GM21529 (cell line): ENCODE results near the gene EIPR1.

Experiments used
- ATAC-seq: cut with Tn5 transposase; IDR thresholded peaks from one replicate; pipeline ENCODE4 v1.9.1; 2021; ENCODE audit not compliant: unreplicated experiment

EIPR1 gene

DNA sequence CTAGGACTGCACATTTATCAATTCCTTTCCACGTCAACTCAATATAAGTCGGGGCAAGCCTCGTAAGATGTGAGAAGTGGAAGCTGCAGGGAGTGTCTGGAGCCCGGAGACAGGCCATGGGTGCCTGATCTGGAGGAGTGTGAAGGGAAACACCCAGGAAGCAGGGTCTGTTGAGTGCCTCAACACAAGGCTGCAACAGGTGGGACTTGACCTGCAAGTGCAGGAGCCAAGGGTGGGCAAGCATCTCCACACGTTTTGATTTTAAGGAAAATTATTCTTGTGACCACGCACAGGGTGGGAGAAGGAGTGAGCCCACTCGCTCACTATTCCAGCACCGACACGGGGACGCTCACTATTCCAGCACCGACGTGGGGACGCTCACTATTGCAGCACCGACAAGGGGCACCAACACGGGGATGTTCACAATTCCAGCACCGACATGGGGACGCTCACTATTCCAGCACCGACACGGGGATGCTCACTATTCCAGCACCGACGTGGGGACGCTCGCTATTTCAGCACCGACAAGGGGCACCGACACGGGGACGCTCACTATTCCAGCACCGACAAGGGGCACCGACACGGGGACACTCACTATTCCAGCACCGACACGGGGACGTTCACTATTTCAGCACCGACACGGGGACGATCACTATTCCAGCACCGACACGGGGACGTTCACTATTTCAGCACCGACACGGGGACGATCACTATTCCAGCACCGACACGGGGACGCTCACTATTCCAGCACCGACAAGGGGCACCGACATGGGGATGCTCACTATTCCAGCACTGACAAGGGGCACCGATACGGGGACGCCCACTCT, 197.3 kb downstream of the EIPR1 start:
- no peak for ATAC-seq

DNA sequence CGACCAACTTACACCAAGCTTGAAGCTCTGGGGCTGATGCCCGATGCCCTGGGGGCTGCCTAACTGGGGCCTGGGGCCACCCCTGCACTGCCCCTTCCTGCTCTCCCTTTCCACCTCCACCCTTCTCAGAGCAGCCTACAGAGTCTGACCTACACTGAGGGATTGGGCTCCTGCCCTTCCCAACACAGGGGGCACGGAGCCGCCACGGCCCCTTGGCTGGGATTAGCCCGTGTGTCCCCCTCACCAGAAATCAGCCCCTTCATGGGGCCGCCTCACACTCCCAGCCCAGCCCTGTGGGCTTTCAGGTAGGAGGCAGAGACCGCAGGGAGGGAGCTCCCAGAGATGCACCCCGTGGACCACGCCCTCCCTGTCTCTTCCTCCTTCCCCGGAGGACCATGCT, 198.0 kb downstream of the EIPR1 start:
- no peak for ATAC-seq

DNA sequence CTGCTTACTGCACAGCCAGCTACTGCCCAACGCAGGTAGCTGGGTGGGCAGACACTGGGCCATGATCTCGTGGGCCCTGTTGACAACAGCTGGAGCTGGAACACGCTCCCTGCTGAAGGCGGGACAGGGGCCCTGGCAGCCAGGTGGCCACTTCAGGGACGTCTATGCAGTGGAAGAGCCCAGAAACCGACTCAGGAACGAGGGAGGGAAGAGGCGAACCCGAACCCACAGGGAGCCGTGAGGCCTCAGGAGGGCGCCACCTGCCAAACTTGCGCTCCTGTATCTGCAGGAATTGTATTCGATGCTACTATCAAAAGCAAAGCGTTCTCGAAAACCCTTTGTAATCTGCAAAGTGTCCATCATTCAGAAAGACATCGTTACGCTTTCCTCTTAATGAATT, 198.4 kb downstream of the EIPR1 start:
- no peak for ATAC-seq

DNA sequence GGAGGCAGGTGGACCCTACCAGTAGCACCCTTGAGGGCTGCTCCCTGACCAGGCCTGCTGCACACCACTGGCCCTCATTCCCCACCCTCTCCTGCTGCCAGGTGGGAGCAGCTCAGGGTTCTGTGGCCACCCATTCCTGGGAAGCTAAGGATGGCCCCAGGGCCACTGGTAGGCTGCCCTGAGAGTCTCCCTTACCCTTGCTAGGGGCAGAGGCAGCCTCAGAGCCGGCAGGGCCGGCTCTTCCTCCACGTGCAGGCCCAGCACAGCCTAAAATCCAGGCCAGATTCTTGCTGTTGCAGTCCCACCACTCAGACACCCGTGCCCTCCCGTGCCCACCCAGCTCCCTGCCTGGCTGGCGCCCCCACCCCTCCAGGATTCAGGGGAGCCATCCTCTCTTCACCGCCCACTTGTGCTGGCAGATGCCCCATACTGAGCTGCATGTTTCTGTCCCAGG, 199.0 kb downstream of the EIPR1 start:
- ATAC-seq = no peak

DNA sequence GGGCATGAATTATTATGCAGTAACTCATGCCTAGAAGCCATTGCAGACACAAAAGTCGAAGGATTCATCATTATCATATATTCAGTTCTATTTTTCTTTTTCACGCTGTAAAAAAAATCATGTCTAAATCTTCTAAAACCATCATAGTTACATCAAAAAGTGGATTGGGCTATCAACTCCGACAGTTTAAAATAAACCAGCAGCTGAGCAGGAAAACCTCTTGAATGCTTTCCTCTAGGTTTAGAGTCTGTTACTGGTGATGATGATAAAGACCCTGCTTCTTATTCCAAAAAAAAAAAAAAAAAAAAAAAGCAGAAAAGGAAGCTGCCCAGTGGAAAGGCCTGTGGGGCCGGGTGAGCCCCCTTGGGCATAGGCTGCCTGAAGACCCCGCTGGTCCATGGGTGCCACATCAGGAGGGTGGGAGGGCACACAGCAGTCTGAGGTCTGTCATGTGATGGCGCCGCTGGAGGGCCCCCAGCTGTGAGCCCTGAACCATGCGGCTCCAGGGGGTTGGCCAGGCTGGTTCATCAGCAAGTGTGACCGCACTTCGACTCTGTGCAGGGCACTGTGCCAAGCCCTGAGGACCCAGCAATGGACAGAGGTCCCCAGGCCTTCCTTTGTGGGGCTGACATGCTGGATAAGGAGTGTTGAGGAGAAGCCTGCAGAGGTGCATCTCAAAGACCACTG, 199.6 kb downstream of the EIPR1 start:
- ATAC-seq = no peak

DNA sequence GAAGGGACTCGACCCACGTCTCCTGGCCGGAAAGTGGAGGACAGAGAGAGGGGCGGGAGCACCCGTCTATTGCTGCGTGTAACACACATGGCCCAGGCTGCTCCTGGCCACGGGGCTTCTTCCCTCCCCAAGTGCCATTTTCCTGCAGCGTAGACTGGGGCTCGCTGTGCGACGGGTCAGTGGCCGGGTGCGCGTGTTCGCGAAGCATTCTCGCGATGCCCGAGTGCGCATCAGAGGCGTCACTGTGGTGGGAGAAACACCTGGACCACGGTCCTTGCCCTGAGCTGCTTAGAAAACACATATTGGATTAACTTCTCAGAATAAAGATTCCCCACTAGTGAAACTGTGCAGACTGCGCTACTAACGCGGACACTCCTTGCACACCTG, 200.8 kb downstream of the EIPR1 start:
- no peak for ATAC-seq

DNA sequence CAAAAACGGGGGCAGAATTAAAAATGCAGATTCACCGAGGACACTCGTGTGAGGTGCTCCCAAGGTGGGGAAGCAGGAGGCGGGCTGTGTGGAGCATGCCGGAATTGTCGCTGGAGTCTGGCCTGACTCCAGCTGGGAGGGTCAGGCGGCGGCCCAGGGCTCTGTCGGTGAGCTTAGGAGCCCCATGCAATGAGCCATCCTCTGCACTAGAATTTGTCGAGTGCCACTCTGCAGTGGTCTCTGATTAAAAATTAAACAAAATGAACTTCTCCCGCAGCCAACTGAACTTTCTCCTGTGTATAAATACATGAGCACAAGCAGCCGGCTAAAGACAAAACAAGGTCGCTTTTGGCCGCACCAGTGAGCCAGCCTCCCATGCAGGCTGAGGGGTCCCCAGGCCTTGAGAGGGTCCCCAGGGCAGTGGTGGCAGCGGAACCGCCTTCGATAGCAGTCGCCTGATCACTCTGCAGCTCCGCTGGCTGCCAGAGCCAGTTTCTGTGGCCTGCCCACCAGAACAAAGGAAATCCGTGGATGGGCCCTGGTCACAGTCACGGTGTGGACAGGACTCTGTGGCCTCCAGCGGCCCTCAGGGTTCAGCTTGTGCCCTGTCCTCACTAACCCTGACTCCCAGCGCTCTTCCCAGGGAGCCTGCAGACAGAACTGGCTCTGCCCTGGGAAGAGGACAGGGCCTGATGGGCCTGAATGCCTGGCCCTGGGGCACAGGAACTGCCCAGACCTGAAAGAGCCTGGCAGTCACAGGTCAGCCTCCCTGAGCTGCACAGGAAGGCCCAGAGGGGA, 201.3 kb downstream of the EIPR1 start:
- ATAC-seq = no peak

DNA sequence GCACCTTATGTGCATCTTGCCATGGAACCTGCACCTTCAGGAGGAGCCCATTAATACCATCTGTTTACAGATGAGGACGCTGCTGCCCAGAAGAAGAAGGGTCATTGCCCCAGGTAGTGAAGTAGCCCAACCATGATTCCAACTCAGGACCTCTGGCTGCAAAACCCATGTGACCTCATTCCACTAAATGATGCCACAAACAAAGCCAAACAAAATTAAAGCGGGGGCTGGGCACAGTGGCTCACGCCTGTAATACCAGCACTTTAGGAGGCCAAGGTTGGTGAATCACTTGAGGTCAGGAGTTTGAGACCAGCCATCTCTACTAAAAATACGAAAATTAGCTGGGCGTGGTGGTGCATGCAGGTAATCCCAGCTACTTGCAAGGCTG, 202.1 kb downstream of the EIPR1 start:
- ATAC-seq = no peak

DNA sequence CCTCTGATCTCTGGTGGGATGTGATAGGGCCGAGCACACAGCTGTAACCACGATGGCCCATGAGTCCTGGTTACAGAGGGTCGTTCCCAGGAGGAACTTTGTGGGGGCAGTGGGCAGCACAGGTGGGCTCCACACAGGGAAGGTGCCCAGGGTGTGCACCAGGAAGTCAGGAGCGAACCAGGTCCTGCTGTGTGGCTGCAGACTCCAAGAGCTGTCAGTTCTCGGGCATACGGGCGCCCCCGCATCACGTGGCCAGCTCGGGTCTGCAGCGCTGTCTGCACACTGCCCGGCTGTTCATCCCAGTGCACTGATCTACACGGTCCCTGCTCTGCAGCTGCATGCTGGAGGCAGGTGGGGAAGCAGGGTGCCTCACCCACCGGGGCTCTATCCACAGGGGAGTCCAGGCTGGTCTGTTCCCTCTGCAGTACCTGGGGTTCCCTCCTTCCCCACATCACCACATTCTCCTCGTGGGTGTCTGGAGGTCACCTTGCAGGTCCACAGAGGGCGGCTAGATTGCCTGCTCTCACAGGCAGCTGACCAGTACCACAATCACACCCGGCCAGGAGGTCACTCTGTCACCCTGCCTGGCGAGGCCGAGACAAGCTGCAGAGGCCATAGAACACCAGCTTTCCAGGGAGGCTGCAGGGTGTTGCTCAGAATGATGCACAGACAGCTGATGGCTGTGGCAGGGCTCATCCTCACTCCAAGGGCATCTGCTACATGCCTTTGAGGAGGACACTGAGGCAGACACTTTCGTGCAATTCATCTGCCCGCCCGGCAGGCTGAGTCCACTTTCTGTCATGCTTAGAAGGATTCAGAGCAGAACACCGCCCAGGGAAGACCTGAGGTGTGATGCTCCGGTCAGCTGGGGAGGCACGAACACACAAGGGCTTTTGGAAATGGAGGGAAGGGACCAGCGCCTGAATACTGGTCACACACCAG, 202.7 kb downstream of the EIPR1 start:
- ATAC-seq = no peak

DNA sequence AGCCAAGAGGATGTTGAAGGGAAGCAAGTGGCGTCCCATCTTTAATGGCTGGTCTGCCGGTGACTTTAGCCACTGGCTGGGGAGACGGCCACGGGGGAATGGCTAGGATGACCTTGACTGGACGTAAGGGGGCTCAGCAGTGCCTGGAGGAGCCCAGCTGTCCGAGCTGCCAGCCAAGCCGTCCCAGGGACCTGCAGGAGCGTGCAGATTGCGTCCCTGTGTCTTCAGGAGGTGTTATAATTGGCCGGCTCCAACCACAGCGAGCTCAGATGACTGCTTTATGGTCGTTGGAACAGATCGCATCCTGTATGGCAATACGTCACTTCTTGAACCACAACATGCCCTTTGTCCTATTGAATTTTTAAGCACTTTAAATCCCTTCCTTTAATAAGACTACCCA, 204.6 kb downstream of the EIPR1 start:
- ATAC-seq = no peak

DNA sequence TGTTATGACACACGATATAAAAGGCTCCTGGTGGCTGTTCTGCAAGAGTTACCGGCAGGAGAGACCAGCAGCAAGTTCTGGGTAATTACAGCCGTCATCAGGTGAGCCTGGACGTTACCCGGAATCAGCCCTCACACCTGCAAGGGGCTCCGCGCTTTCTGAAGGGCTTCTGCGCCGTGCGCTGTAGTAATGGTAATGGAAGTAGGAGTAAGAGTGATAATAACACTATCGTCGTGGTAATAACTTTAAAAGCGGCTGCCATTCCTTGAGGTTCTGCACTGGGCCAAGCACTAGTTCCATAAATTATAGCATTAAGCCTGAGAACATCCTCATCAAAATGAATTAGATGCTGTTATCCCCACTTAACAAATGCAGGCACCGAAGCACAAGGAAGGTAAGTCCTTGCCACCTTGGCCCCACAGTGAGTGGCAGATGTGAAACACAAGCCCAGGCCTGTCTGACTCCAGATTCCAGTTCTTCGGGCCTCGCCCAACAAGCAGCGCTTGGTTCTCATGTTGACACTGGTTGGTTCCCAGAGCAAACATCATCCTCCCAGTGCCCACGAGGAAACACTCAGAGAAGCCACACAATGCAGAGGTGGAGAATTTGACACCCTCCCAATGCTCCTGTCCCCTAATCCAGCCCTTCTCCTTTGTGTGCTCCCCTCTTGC, 205.2 kb downstream of the EIPR1 start:
- ATAC-seq = no peak

DNA sequence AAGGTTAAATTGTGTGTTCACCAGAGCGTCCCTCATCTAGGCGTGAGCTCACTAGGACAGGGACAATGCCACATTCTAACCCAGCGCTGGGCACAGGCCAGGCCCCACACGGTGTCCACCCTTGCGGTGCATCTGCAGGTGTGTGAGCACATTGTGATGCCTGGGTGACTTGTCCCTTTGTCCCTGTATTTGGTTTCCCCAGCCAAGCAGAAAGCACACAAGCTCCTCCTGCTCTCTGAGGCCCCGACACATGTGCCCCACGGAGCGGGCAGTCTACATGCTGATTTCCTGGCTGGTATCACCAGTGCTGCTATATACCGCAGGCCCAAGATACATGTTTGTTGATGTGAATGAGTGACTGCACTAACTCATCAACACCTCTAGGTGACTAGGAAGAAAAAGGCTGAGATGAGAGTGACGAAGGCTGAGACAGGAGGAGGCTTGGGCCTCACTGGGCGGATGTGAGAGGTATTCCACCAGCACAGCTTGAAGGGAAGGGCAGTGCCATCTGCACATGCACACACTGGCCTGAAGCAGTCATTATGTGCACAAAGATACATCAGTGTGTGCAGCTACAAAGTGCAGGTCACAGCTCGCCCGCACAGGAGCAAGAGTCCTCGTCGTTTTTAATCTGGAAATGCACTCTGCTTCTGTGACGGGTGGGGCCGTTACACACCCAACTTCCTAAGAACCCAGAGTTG, 205.9 kb downstream of the EIPR1 start:
- no peak for ATAC-seq

DNA sequence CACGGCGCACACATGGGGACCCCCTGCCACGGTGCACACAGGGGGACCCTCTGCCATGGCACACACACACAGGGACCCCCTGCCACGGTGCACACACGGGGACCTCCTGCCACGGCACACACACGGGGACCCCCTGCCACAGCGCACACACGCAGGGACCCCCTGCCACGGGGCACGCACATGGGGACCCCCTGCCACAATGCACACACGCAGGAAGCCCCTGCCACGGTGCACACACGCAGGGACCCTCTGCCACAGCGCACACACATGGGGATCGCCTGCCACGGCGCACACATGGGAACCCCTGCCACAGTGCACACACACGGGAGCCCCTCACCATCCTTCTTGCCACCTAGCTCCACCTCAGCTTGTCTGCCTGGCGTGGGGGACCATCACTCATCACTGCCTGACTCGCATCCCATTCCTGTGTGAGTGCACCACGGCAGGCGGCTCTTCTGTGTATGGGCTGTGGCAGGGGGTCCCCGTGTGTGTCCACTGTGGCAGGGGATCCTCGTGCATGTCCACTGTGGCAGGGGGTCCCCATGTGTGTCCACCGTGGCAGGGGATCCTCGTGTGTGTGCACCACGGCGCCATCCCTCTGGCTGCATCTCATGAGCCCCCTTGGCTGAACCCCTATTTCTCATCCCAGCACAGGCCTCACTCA, 206.7 kb downstream of the EIPR1 start:
- no peak for ATAC-seq

DNA sequence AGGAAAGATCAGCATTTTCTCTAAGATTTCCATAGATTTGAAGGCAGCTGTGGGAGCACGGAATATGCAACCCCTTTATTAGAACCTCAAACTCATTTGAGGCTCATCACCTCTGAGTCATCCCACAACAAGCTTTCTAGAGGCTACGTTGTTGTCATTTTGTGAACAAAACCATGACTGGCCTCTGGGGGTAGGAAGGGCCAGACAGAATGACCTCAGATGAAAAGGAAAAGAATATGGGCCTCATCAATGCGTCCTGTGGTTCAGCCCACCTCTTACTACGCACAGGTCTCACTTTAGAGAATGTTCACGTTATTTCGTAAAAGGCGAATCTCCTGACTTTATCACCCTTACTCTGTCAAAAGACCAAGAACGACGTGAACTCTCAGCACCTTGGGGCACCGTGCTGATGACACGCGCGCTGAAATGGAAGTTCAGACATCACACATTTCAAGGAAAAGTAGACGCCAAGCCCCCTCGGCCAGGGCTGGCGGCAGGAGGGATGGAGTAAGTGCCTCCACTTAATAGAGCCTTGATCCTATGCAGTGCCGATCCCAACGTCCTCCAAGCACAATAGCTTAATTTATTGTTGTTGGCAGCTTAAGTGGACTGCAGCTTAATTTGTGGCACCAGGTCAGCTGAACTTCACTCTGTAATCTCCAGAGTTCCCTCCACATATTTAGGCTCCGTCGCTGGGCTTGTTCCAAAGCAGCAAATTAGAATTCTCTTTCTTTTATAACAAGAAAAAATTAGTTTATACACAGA, 208.3 kb downstream of the EIPR1 start:
- no peak for ATAC-seq

DNA sequence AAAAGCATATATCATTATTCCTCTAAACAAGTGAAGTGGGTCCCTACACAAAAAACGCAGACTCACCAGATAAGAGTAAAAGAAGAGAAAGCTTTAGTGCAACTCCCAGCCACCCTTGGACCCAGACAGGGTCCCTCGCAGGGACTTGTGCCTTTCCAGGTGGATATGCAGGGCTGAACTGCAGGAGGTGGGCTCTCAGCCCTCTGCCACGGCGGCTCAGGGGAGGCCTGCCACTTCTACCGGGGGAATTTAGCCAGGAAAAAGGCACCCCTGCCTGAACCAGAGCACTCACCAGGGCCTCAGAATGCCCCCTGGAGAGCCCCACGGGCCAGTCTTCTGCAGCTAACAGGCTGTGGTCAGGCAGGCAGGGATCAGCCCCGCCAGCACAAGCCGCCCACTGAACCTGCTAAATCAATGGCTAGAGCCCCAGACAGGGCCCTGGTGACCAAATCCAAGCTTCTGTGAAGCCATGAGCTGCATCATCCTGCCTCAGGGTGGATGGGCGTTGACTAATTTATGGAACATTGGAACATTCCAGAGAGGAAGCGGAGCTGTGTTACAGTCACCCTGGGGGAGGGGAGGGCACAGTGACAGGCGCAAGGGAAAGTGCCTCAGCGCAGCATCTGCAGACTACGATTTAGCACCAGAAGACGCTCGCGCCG, 209.3 kb downstream of the EIPR1 start:
- no peak for ATAC-seq

DNA sequence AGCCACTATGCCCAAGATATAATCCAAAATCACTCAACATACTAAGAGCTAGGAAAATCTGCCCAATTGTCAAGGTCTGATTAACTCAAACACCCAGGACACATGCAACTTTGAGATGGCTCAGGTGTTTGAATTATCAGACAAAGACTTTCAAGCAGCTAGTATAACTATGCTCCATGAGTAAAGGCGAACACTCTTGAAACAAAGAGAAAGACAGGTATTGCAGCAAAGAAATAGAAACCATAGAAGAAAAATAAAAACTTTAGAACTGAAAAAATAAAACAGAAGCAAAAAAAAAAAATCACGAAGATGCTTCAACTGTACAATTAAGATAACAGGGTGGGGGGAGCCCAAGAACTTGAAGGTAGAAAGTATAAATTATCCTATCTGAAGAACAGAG, 214.2 kb downstream of the EIPR1 start:
- ATAC-seq = no peak

DNA sequence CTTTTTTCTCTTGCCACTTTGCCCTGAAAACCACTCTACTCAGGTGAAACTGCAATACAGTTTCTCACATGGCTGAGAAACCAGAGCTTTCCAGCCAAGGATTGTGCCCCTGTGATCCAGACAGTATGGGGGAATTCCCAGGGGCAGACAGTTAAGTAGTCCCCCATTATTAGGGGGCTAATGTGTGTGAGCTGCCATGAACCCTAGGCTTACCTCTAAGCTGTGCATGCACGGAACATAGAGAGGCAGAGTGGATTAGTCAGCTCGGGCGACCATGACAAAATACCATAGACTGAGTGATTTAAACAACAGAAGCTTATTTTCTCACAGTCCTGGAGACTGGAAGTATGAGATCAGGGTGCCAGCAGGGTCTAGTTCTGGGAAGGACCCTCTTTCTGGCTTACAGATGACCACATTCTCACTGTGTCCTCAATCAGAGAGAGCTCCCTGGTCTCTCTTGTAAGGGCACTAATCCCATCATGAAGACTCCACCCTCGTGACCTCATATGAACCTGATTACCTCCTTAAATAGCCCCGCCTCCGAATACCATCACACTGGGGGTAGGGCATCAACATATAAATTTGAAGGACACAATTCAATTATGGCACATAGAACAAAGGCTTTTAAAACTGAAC, 215.1 kb downstream of the EIPR1 start:
- ATAC-seq = no peak
